ENCODE results near the gene NPAS3. TPM values are rescaled to one million over a fixed set of nuclear protein-coding genes. Genes with fewer than 3 reads are reported as not detected.
A peak's percentile ranks its signal among the peaks of the same experiment; 100 is the strongest.

Gene NPAS3
- total RNA-seq, 1 experiment from 2014 or later: 0.36 TPM

DNA sequence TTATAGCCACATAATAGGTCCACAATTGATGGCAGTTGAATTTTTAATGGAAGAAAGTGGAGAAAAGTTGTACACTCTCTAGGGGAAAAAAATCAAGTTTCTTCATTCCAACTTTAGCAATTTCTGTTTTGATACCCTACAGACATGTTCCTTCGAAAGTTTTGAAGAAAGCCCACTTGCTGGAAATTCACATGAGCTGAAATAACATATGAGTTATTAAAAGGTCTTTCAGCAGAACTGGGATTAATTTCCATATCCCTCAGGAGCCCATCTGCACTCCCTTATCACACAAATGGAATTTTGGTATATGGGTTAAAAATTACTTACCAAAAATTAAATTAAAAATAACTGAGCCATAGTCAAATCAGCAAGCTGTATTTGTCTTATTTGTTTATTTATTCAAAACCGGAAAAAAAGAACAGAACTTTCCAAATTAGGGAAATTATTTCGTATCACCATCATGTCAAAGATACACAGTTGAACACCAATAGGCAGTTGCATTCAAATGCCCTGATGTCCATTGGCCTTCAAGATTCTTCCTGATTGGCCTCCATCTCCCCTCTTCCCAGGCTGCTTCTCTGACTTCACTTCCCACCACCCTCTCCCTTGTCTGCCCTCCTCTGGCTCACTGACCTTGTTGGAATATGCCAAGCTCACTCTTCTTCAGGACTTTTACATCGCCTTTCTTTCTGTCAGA is 566.7 kb downstream of the NPAS3 start:
- no peak for ATAC-seq
- H3K36me3 ChIP-seq (ENCODE audit: low read depth, low read length): no peaks in the 10 kb centered on the region
- ChIA-PET CTCF (no interaction called here), POLR2A (ENCODE audit: unreplicated experiment) (no interaction called here)
- no peaks in the 10 kb centered on the region for H4K20me1 ChIP-seq (ENCODE audit: low read length)
- H3K27ac ChIP-seq (ENCODE audit: low read length): peak overlapping the region; percentile 57
- H3F3A ChIP-seq (ENCODE audit: low read length, unreplicated experiment): no peaks in the 10 kb centered on the region
- 0 out of 2 replicates have a peak, but pooled peaks cover 4% of the 10 kb centered on the region for H3K27me3 ChIP-seq (ENCODE audit: low read length)
- no peak overlapping the region; the same call in 1 of the 2 replicates for H3K9ac ChIP-seq (ENCODE audit: low read length)
- DNase-seq: no peak
- no peak overlapping the region for H3K4me3 ChIP-seq (ENCODE audit: low read length)
- peak overlapping the region; percentile 5; the same call in 1 of the 2 replicates for H2AFZ ChIP-seq (ENCODE audit: low read length)
- no peaks in the 10 kb centered on the region for H3K79me2 ChIP-seq (ENCODE audit: low read length)
- TF ChIP-seq CTCF (conservative IDR thresholded peaks at IDR 0.05; ENCODE audit: low read depth, low read length) (no peak), EZH2 (IDR thresholded peaks at IDR 0.05; ENCODE audit: low read length, unreplicated experiment) (no peak), EZH2phosphoT487 (IDR thresholded peaks at IDR 0.05; ENCODE audit: borderline replicate concordance, low read length) (no peak)
- no peaks in the 10 kb centered on the region for H3K9me2 ChIP-seq (replicated peaks; ENCODE audit: low read length)
- intact Hi-C loops (cut with micrococcal nuclease): no loop called here
- H3K4me1 ChIP-seq (ENCODE audit: insufficient read depth, low read length): peaks cover 25% of the 10 kb centered on the region
- no TSS peak for BruUV-seq (replicated peaks)
- H3K9me3 ChIP-seq (ENCODE audit: low read length): no peaks in the 10 kb centered on the region
- H3K4me2 ChIP-seq (ENCODE audit: low read length): peak overlapping the region; percentile 16

DNA sequence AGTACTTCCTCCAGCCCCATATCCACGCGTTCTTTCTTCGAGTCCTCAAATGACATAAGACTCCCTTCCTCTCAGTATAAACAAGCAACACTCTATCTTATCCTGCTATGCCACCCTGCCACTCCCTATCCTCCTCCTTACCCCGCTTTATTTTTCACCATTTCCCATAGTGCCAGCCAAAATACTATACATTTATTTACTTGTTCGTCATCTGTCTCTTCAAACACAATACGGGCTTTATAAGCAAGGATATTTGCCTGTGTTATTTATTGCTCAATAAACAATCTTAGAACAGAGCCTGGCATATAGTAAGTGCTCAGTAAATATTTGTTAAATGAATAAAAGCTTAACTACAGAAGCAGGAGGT is 567.3 kb downstream of the NPAS3 start:
- Histone ChIP-seq H3K9me2 (replicated peaks; ENCODE audit: low read length) (no peaks in the 10 kb centered on the region), H3K27me3 (ENCODE audit: low read length) (no peaks in the 10 kb centered on the region), H3K79me2 (ENCODE audit: low read length) (no peaks in the 10 kb centered on the region), H3K4me2 (ENCODE audit: low read length) (peak overlapping the region; percentile 16), H3K4me1 (ENCODE audit: insufficient read depth, low read length) (peaks cover 29% of the 10 kb centered on the region), H3F3A (ENCODE audit: low read length, unreplicated experiment) (no peaks in the 10 kb centered on the region), H2AFZ (ENCODE audit: low read length) (peak overlapping the region; percentile 5; the same call in 1 of the 2 replicates), H3K9ac (ENCODE audit: low read length) (no peak overlapping the region; the same call in 1 of the 2 replicates), H4K20me1 (ENCODE audit: low read length) (no peaks in the 10 kb centered on the region), H3K27ac (ENCODE audit: low read length) (peak overlapping the region; percentile 57), H3K4me3 (ENCODE audit: low read length) (no peak overlapping the region), H3K36me3 (ENCODE audit: low read depth, low read length) (no peaks in the 10 kb centered on the region), H3K9me3 (ENCODE audit: low read length) (no peaks in the 10 kb centered on the region)
- DNase-seq (peak; percentile 80), ATAC-seq (peak; percentile 94)
- TF ChIP-seq EZH2 (IDR thresholded peaks at IDR 0.05; ENCODE audit: low read length, unreplicated experiment) (no peak), EZH2phosphoT487 (IDR thresholded peaks at IDR 0.05; ENCODE audit: borderline replicate concordance, low read length) (no peak), CTCF (conservative IDR thresholded peaks at IDR 0.05; ENCODE audit: low read depth, low read length) (no peak)
- ChIA-PET CTCF (no interaction called here), POLR2A (ENCODE audit: unreplicated experiment) (no interaction called here)
- intact Hi-C loops (cut with micrococcal nuclease): no loop called here
- BruUV-seq (replicated peaks): no TSS peak

Measured in PC-3 (cell line).